ENCODE data around the gene PDE8A. TPM values are rescaled to one million over a fixed set of nuclear protein-coding genes. Genes with fewer than 3 reads are reported as not detected.

Gene PDE8A
- total and polyA plus RNA-seq, 2 donors (not counting 3 experiments of a cell fraction or from before 2014, with no cell fraction given) = 21.3 to 45.7 TPM

GRCh38 chr15:85005319-85005718 is 23.7 kb downstream of the PDE8A start:
- BruUV-seq (replicated peaks) = no TSS peak
- H2AFZ ChIP-seq (ENCODE audit: low read depth, low read length) = no peak overlapping the region
- no peaks in the 10 kb centered on the region for H4K20me1 ChIP-seq (replicated peaks; ENCODE audit: control insufficient read depth, extremely low read depth, insufficient read depth, low read length)
- TF ChIP-seq EZH2 (IDR thresholded peaks at IDR 0.05; ENCODE audit: borderline replicate concordance, low read depth, low read length, severe bottlenecking) (no peak), MYC (IDR thresholded peaks at IDR 0.05; ENCODE audit: low read depth, low read length) (no peak), FOS (IDR thresholded peaks at IDR 0.05; ENCODE audit: borderline replicate concordance, insufficient read depth, low read length) (no peak), CTCF (IDR thresholded peaks at IDR 0.05; ENCODE audit: extremely low read depth in 1 of 2, insufficient read depth in 1 of 2, low read depth in 1 of 2, low read length in 2 of 2) (peak in 1 of 2 donors; percentile 4)
- POLR2A ChIA-PET = no interaction called here
- FAIRE-seq = no peak
- H3K79me2 ChIP-seq (ENCODE audit: control insufficient read depth, insufficient read depth, low read length) = peaks cover 27% of the 10 kb centered on the region
- no peak overlapping the region for H3K27ac ChIP-seq (ENCODE audit: insufficient read depth, low read depth, low read length)
- H3K4me3 ChIP-seq (replicated peaks in 1 of 3; ENCODE audit: insufficient read depth in 1 of 3, low read depth in 1 of 3, low read length in 3 of 3) = no peak overlapping the region
- dilution Hi-C loops (cut with MboI; ENCODE audit: extremely low pct_ligation_motif_present, low sequenced_read_pairs) (no loop called here), intact Hi-C loops (cut with micrococcal nuclease) (loop anchor here (2.0 kb wide), 1 partner anchor 51 kb away; no protein-coding TSS in a partner anchor)
- no peak overlapping the region for H3K9ac ChIP-seq (replicated peaks; ENCODE audit: extremely low read depth, insufficient read depth, low read length)
- no peaks in the 10 kb centered on the region for H3K27me3 ChIP-seq (ENCODE audit: control insufficient read depth in 2 of 2, insufficient read depth in 2 of 2, low read length in 2 of 2)
- H3K4me2 ChIP-seq (ENCODE audit: insufficient read depth, low read length) = no peak overlapping the region
- no peak for DNase-seq (ENCODE audit: low read depth, low spot score)
- no peaks in the 10 kb centered on the region for H3K36me3 ChIP-seq (ENCODE audit: control insufficient read depth in 2 of 2, extremely low read depth in 1 of 2, insufficient read depth in 2 of 2, low read length in 2 of 2)
- peaks cover 11% of the 10 kb centered on the region for H3K4me1 ChIP-seq (ENCODE audit: control insufficient read depth, extremely low read depth, insufficient read depth, low read length)
- no peaks in the 10 kb centered on the region for H3K9me3 ChIP-seq (replicated peaks; ENCODE audit: control insufficient read depth, insufficient read depth, low read length)
- CTCF ChIA-PET = interaction anchor here (0.6 to 6.5 kb wide), 26 partner anchors 8 to 417 kb away, joined by 3 to 70 read pairs (median 4); partner anchors contain the start of gene PDE8A
- no peaks in the 10 kb centered on the region for H3K9me1 ChIP-seq (replicated peaks; ENCODE audit: control insufficient read depth, extremely low read depth, insufficient read depth, low read length)

GRCh38 chr15:85005746-85006145 is 24.1 kb downstream of the PDE8A start:
- dilution Hi-C loops (cut with MboI; ENCODE audit: extremely low pct_ligation_motif_present, low sequenced_read_pairs) (no loop called here), intact Hi-C loops (cut with micrococcal nuclease) (loop anchor here (2.0 kb wide), 1 partner anchor 51 kb away; no protein-coding TSS in a partner anchor)
- CTCF ChIA-PET = interaction anchor here (0.8 to 6.5 kb wide), 22 partner anchors 8 to 418 kb away, joined by 3 to 70 read pairs (median 6); partner anchors contain the start of gene PDE8A
- no peak for TF ChIP-seq MYC (IDR thresholded peaks at IDR 0.05; ENCODE audit: low read depth, low read length)
- TF ChIP-seq MAX (IDR thresholded peaks at IDR 0.05; ENCODE audit: insufficient read depth, insufficient read length) = no peak
- no peak overlapping the region for H3K4me3 ChIP-seq (replicated peaks in 1 of 3; ENCODE audit: insufficient read depth in 1 of 3, low read depth in 1 of 3, low read length in 3 of 3)
- no peaks in the 10 kb centered on the region for H4K20me1 ChIP-seq (replicated peaks; ENCODE audit: control insufficient read depth, extremely low read depth, insufficient read depth, low read length)
- H3K9me1 ChIP-seq (replicated peaks; ENCODE audit: control insufficient read depth, extremely low read depth, insufficient read depth, low read length) = no peaks in the 10 kb centered on the region
- H3K27me3 ChIP-seq (ENCODE audit: control insufficient read depth in 2 of 2, insufficient read depth in 2 of 2, low read length in 2 of 2) = no peaks in the 10 kb centered on the region
- no peak overlapping the region for H3K27ac ChIP-seq (ENCODE audit: insufficient read depth, low read depth, low read length)
- BruUV-seq (replicated peaks) = no TSS peak
- POLR2A ChIA-PET = no interaction called here
- FAIRE-seq = no peak
- H3K79me2 ChIP-seq (ENCODE audit: control insufficient read depth, insufficient read depth, low read length) = peaks cover 27% of the 10 kb centered on the region
- no peaks in the 10 kb centered on the region for H3K9me3 ChIP-seq (replicated peaks; ENCODE audit: control insufficient read depth, insufficient read depth, low read length)
- no peak for DNase-seq (ENCODE audit: low read depth, low spot score)
- H3K36me3 ChIP-seq (ENCODE audit: control insufficient read depth in 2 of 2, extremely low read depth in 1 of 2, insufficient read depth in 2 of 2, low read length in 2 of 2) = no peaks in the 10 kb centered on the region
- H2AFZ ChIP-seq (ENCODE audit: low read depth, low read length) = no peak overlapping the region
- H3K4me2 ChIP-seq (ENCODE audit: insufficient read depth, low read length) = no peak overlapping the region
- no peak overlapping the region for H3K9ac ChIP-seq (replicated peaks; ENCODE audit: extremely low read depth, insufficient read depth, low read length)
- H3K4me1 ChIP-seq (ENCODE audit: control insufficient read depth, extremely low read depth, insufficient read depth, low read length) = peaks cover 10% of the 10 kb centered on the region
